COLO668 (cell line): ENCODE measurements around the gene CXXC1.
"Not testable (repeated sequence)": the region's sequence is repeated elsewhere in the genome, so short reads cannot be mapped to it uniquely, and the experiment has no call there.

Experiments used
- DNase-seq: peaks from one replicate; lab custom pipeline; 2025; ENCODE audit not compliant: unreplicated experiment; lab: John Stamatoyannopoulos, UW

CXXC1 gene

DNA sequence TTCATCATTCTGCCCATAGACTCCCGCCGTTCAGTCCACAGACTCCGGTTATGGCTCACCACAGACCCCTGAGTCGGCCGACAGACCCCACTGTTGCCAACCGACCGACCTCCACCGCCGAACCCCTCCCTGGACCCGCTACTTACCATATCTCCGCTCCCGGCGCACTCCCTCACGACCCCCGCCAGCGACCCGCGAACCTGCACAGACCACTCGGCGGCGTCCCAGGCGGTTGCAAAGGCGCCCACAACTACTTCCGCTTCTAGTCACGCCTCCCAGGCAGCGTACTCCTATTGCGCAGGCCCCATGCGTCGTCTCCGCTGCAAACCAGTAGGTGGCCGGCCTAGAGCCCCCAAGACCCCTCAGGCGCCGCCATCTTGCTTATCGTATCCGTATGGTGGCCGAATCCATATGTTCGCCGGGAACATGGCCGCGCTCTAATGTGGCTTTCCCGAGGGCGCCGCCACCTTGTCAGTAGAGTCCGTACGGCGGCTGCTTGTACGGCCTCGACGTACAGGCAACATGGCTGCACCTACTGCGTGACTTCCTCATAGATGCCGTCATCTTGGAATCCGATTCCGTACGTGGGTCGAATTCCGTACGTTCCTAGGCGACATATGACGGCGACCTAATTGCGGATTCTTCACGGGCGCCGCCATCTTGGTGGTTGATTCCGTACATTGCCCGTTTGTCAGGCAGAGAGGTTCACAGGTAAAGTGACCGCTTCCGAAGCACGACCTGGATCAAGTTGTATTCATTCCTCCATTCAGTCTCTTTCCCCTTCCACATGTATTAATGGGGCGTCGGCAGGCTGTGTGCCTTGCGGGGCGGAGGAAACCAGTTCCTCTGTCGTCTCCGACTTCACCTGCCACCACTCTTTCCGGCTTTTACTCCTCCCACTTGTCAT, at the start of gene CXXC1:
TSS of gene CXXC1 (minus strand) at position 252 of the 907 bp plus-strand sequence. CDS start at position 149, 103 bp downstream.
- peak; percentile 99 for DNase-seq

DNA sequence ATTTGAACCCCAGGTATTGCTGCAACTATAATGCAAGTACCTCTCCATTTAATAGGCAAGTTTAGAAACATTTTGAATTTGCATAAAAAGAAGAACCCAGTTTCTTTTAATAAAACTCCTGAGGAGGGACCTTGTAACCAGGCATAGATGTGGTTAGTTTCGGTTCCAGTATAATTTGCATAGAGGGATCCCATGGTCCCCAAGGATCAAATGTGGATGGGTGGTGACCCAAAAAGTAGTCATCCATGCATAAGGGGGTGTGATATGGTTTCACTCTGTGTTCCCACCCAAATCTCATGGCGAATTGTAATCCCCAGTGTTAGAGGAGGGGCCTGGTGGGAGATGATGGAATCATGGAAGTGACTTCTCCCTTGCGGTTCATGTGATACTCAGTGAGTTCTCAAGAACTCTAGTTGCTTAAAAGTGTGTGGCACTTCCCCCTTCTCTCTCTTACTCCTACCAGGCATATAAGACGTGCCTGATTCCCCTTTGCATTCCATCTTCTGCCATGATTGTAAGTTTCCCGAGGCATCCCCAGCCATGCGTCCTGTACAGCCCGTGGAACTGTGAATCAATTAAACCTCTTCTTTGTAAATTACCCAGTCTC, 47.2 kb upstream of the CXXC1 start:
- DNase-seq = no peak

DNA sequence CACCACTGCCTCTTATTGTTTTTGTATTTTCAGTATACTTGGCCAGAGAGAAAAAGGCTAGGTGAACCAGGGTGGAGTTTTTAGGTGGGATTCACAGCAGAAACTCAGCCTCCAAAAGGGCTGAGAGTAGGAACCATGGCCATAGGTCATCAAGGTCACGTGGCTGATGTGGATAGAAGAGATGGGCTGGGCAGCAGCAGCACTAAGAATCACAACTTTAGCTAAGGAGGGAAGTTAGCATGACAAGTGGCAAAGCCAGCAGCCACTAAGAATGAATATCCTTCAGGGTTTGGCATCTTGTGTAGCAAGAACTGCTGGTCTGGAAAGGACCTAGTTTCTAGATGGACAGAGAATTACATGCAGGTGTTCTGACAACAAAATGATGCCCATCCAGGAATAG, 44.2 kb upstream of the CXXC1 start:
- no peak for DNase-seq

DNA sequence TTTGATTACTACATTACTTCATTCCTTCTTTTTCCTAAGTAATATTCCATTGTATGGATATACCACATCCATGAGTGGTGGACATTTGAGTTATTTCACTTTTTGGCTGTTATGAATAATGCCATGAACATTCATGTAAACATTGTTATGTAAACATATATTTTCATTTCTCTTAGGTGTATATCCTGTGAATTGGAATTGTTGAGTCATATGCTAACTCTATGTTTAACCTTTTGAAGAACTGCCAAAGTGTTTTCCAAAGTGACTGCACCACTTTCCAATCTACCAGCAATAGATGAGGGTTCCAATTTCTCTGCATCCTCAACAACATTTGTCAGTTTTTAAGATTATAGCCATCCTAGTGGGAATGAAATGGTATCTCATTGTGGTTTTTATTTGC, 42.7 kb upstream of the CXXC1 start:
- DNase-seq = no peak

DNA sequence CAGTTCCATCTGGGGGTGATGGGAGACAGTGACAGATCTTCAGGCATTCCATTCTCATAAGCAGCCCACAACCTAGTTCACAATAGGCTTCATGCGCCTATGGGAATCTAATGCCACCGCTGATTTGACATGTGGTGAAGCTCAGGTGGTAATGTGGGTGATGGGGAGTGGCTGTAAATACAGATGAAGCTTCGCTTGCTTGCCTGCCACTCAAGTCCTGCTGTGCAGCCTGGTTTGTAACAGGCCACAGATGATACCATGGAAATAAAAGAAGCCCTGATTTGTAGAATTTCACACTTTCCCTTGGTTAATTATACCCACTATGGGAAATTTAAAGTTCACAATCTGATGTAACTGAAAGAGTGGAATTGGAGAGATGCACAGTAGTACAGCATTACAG, 40.5 kb upstream of the CXXC1 start:
- no peak for DNase-seq

DNA sequence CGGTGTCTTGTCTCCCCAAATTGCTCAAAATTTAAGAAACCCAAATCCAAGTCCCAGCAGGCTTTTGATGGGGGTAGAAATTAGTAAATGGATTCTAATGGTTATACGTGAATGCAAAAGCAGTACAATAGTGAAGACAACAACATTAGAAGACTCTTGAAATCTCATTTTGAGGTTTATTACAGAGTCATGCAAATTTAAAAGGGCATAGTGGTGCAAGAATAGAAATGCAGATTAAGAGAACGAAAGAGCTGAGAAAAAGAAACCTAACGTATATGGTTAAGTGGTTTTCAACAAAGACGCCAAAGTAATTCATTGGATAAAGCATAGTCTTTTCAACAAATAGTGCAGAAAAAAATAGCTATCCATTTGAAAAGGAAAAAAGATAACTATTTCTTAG, 33.2 kb upstream of the CXXC1 start:
- no peak for DNase-seq

DNA sequence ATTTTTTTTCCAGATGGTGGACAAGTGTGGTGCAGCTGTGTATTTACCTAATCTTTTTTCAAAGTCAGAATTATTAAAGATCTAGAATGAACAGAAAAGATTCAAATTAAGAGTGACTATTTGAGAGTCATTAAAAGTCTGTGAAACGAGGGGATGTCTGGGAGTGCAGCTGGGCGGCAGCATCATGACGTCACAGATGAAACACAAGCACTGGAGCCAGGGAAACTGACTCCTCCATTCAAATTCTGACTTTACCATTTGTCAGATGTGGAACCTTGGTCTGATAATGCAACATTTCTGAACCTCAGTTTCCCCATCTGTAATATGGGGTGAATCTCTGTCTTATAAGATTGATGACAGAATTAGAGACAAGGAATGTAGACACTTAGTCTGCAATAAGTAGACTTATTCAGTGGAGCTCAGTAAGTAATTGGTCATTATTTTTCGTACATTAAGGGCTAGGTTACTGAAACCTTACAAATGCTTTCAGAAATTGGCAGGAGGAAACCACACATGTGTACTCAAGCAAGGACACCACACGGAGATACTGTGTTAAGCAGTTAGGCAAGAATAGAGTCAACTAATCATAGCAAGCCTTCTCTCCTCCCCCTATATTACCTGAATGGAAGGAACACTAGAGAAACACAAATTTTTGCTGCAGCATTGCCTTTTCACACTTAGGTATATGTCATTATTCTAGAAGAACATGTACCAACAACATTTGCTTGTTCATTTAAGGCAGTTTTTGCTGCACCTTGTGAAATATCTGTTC, 27.8 kb upstream of the CXXC1 start:
- no peak for DNase-seq

DNA sequence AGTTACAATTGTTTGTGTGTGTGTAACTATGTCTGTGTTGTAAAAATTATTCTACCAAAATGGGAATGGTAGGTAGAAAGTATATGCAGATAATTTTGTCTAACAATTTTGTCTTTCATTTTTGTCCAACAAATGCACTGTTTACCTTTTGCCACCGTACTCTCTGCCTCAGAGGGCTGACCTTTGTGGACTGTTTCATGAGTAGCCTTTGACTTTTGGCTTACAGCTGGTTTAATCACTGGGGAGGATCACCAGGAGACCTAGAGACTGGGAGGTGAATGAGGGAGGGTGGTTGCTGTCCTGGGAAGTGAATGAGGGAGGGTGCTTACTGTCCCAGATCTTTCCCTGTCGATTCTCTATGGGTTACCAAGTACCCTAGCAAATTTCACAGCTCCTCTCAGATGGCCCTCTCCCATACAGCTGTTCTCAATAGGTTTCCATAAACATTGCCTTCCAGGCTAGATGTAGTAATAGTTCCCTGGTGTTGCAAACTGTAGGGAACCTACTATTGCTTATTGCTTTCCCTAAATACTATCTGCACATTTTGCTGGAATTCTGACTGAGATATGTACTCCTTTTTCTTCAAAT, 26.5 kb upstream of the CXXC1 start:
- DNase-seq = no peak

DNA sequence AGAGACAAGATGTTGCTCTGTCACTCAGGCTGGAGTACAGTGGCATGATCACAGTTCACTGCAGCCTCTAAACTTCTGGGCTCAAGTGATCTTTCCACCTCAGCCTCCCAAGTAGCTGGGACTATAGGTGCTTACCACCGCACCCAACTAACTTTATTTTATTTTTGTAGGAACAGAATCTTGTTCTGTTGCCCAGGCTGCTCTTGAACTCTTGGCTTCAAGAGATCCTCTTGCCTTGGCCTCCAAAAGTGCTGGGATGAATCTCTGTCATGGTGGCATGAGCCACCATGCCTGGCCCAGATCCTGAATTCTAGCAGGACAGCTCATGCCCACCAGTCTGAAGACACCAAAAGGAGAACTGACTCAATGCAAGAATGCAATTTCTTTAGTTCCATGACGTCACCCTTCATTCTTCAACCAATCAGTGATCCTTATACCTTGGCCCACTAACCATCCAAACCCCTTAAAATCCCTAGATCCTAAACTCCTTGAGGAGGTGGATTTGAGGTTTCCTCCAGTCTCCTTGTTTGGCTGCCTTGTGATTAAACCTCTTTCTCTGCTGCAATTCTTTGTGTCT, 25.6 kb upstream of the CXXC1 start:
- no peak for DNase-seq

DNA sequence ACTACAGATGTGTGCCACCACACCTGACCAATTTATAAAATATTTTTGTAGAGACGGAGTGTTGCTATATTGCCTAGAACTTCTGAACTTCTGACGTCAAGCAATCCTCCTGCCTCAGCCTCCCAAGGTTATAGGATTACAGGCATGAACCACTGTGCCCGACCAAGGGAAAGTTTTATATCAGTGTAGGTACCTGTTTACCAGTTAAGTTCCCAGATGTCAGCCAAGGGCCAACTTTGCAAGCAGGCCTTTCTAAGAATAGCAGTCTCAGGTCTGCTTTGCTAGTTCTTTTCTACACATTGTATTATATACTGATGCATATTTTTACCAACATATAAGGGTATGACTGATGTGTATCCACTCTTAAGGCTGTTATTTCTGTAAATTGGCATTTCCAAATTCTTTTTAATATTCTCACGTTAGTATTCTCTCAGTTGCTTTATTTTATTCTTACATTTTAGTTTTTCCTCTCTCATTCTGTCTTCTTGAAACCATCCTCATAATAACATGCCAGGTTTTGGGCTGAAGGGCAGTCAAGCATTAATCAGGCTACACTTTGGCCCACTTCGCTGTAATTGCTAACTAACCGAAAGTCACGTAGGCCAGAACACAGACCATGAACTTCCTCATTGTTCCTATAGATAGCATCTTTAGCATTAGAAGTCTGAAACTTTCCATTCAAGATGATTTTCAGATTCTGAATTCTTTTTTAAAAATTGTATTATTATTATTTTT, 25.0 kb upstream of the CXXC1 start:
- no peak for DNase-seq

DNA sequence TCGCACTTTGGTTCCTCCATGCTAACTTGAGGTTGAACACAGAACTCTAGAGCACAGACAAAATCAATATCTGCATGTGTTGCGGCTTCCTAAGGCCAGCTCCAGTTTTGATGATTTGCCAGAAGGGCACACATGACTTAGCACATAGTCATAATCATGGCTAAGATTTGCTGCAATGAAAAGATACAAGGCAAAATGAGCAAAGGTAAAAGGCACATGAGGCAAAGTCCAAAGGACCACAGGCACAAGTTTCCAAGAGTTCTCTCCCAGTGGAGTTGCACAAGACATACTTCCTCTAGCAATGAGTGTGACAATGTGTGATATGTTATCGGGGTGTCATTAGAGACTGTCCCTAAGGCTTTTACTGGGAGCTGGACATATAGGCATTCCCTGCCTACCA, 24.2 kb upstream of the CXXC1 start:
- DNase-seq = no peak

DNA sequence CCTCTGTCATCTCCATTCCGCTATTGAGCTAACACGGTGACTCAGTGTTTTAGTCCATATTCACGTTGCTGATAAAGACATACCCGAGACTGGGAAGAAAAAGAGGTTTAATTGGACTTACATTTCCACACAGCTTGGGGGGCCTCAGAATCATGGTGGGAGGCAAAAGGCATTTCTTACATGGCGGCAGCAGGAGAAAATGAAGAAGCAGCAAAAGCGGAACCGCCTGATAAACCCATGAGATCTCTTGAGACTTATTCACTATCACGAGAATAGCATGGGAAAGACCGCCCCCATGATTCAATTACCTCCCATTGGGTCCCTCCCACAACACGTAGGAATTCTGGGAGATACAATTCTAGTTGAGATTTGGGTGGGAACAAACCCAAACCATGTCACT, 22.6 kb upstream of the CXXC1 start:
- DNase-seq = no peak

DNA sequence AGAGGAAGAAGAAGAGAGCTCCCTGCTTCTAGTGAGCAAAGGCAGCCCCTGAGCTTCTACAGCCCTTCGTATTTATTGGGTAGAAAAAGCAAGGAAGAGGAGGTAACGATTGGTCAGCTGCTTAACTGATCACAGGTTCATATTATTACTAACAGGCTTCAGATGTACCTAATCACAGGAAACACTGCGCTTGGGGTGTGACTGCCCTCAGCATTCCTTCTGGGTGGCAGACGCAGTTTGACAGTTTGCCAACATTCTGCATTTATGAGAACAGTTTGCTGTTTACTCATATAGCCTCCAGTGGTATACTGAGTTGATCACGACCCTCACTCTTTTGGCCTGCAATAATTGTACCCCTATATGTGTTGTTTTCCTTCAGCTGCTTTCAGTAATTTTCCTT, 21.4 kb upstream of the CXXC1 start:
- DNase-seq = not testable (repeated sequence)

DNA sequence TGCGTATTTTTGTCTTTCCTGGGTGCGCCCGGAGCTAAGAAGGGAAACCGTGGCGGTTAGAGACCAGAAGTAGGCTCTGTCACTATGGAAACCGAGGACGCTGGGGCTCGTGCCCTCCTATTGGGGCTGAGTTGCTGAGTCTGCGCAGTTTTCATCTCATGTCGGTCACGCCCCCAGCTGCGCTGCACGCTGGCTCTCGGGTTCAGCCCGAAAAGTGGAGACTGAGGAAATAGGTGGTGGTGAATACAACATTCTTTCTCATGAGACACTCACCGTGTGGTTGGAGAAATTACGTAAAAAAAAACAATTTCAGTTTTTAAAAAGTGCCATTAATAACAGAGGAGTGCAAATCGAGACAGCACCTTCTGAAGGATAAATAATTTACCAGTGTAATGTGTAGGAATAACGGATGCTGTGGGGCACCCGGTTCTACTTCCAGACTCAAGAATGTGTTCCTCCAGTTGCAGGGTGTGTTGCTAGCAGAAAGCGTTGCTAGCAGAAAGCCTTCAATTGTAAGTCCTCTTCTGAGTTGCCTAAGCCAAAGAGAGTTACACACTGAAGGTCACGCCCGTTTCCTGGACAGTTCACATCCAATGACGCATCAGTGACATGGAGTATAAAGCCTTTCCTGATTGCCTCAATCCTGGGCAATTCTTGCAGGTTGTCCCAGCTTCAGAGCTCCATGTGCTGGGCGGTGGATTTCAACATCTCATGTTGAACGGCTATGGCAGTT, 20.4 kb upstream of the CXXC1 start:
- DNase-seq = peak; percentile 87

DNA sequence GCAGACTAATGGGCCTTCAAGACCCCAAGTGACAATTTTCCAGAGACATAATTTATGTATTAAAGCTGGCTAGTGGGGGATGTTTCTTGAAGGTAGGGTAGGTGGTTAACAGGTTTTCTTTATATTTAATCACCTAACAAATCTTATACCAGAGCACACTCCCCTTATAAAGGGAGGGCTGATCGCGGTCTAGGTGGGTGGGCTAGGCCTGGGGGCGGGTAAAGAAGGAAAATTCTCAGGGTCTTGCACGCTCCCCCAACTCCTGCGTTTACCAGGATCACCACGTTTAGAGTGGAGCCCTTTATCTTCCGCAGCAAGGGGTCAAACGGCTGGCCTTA, 19.9 kb upstream of the CXXC1 start:
- DNase-seq = no peak

DNA sequence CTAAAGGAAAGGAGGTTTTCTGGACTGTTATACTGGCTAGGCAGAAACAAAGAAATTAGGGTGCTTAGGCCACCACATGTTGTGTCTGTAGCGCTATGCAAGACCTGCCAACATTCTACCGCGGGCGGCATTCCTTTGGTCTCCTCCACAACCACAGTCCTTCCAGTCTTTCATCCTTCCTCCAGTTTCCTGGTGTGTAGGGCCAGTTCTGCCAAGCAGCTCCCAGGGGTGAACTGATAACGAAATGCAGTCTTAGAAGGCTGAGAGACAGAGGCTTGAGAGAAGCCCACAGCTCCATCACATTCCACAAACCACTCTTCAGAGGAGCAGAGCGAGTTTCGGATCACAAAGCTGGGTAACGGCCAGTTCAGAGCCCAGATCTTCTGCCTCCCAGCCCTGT, 19.5 kb upstream of the CXXC1 start:
- no peak for DNase-seq

DNA sequence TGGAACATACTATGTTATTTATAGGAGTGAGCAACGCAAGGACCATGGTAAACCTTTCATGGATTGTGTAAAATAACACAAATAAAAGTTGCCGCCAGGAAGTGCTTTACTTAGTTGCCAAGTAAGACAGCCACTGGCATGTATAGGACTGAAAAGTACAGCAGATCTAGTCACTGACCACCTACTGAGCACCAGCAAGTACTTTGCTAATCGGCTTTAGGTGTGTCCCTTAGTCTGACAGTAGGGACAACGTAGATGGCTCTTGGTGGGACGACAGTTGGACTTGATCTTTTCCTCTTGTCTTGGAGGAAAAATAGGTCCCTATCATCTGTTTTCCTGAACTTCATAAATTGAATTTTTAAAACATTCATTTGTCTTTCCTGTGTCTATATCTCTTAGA, 13.6 kb upstream of the CXXC1 start:
- no peak for DNase-seq

DNA sequence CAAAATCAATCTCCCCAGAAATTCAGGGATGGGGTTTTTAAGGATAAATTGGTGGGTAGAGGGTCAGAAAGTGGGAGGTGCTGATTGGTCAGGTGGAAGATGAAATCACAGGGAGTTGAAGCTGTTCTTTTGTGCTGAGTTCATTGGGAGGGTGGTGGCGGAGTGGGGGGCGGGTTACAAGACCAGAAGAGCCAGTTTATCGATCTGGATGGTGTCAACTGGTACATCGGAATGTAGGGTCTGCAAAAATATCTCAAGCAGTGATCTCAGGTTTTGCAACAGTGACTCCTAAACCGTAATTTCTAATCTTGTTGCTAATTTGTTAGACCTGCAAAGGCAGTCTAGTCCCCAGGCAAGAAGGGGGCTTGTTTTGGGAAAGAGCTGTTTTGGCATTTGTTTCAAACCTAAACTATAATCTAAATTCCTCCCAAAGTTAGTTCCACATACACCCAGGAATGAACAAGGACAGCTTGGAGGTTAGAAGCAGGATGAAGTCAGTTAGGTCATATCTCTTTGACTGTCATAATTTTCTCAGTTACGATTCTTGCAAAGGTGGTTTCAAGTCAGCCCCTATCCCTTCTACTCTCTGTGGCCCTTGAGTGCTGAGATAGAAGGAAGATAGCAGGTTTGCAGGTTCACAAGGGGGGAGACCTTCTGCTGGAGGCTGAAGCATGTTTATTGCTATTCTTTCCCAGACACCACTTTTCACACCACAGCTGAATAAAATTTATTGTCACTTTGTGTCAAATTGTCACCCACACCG, 12.3 kb upstream of the CXXC1 start:
- DNase-seq = no peak
